Small intestine (tissue), 7 donors: Measurements from ENCODE around the gene KPTN. TPM values are rescaled to one million over a fixed set of nuclear protein-coding genes. Genes with fewer than 3 reads are reported as not detected.

Source experiments
- DNase-seq, 2 donors: peaks; one replicate each; pipeline versions ENCODE4 v3.0.0 to v3.0.0-alpha.2; 2013
- FAIRE-seq: peaks from 2 replicates; lab custom pipeline; 2012; peaks lifted over from hg19 to GRCh38; lab: Jason Lieb, UNC
- H3K27ac ChIP-seq, 3 donors: one replicate each; pipeline ENCODE4 v1.5.1; 2013; ENCODE audit warnings: low read length in 2 of 3, mild to moderate bottlenecking in 2 of 3, control low read depth in 1 of 3, inconsistent platforms in 1 of 3, low read depth in 1 of 3, moderate library complexity in 1 of 3
- H3K27me3 ChIP-seq, 3 donors: one replicate each; pipeline ENCODE4 v1.6.1; 2013; ENCODE audit warnings: low read length in 3 of 3, inconsistent platforms in 1 of 3; ENCODE audit not compliant: control insufficient read depth in 3 of 3, insufficient read depth in 3 of 3
- H3K36me3 ChIP-seq, 3 donors: one replicate each; pipeline ENCODE4 v1.6.1; 2013; ENCODE audit warnings: low read length in 3 of 3, inconsistent platforms in 1 of 3, low read depth in 1 of 3, mild to moderate bottlenecking in 1 of 3, moderate library complexity in 1 of 3; ENCODE audit not compliant: control insufficient read depth in 3 of 3, insufficient read depth in 2 of 3
- H3K4me1 ChIP-seq, 3 donors: one replicate each; pipeline ENCODE4 v1.6.1; 2013; ENCODE audit warnings: low read length in 2 of 3, inconsistent platforms in 1 of 3, low read depth in 1 of 3, mild to moderate bottlenecking in 1 of 3, moderate library complexity in 1 of 3; ENCODE audit not compliant: control insufficient read depth in 3 of 3, insufficient read depth in 2 of 3
- H3K4me3 ChIP-seq, 3 donors: one replicate each; pipeline ENCODE4 v1.5.1; 2013; ENCODE audit warnings: low read length in 3 of 3, control low read depth in 1 of 3, inconsistent platforms in 1 of 3, low read depth in 1 of 3, mild to moderate bottlenecking in 1 of 3, moderate library complexity in 1 of 3
- H3K9me3 ChIP-seq, 2 donors: one replicate each; pipeline ENCODE4 v1.6.1; 2013; ENCODE audit warnings: low read depth in 1 of 2, low read length in 1 of 2; ENCODE audit not compliant: control insufficient read depth in 2 of 2, insufficient read depth in 1 of 2
- WGBS, 3 donors: extraction: QIAGEN DNeasy Blood & Tissue Kit; methylation state at CpG; one replicate each; pipeline ENCODE4 v1.1.7; 2013; 5-methylcytosine and 5-hydroxymethylcytosine counted together
- polyA plus RNA-seq, 4 donors: library from polyadenylated mRNA; stranded (reverse) in 3 of 4; unstranded in 1 of 4; fragments of 200-250 nt in 3 of 4; fragments of 120-200 nt in 1 of 4; gene quantifications; one replicate each; pipeline versions ENCODE4 v1.2.1 to v1.2.3, GENCODE V29; 2013
- donor health status: healthy with polysubstance abuse.
- donor health status: control.
- donor health status: control.
- donor health status: Bipolar disorder and iron deficiency.
- donor health status: healthy.

KPTN gene
- polyA plus RNA-seq, 4 donors = 6.3 to 42.7 (median 27.4) TPM

DNA sequence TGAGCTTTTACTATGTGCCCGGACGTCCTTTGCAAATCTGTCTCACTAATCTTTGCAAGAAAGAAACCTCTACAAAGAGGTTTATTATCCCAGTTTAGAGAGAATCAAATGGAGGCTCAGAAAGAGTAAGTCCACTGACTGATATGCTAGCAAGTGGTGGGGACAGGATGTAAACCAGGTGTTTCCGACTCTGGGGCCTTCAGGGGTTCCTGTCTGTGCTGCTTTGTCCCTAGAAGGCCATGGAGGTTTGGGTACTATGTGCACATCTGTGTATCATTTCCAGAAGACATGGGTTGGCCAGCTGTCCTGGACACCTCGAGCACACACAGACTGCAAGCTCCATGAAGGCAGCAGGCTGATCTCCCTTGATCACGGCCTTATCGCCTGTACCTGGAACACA is 1.2 kb upstream of the KPTN start:
- Histone ChIP-seq H3K27ac (peak overlapping the region in 1 of 3 donors; percentile 6), H3K36me3 (peaks cover 6 to 42% (median 7%) of the 10 kb centered on the region in 3 donors), H3K4me1 (peaks cover 0 to 12% (median 5%) of the 10 kb centered on the region in 3 donors), H3K27me3 (peaks cover 0 to 8% (median 0%) of the 10 kb centered on the region in 3 donors), H3K9me3 (no peaks in the 10 kb centered on the region), H3K4me3 (peak overlapping the region in 1 of 3 donors; percentile 66)
- FAIRE-seq = no peak
- WGBS, 3 donors = 76 to 88% (median 79%) methylated on average over 6 of the region's 6 CpGs
- DNase-seq = no peak

DNA sequence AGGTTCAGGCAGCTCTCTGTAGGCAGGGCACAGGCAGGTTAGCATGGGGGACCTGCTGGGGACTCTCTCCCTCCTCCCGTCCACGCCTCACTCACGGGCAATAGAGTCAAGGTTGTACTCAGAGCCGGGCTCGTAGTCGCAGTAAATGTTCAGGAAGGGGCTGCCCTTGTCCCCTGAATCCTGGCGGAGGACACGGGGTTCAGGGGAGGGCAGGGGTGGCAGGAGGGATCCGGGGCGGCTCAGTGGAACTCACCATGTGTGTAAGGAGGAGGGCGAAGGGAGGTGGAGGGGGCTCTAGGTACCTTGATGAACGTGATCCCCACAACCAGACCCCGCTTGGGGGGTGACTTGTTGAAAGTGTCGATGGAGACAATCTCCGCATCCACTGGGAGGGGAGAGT is 819 bp downstream of the KPTN start:
- no peak for FAIRE-seq
- WGBS, 3 donors = 90 to 91% (median 91%) methylated on average over 15 of the region's 15 CpGs
- Histone ChIP-seq H3K9me3 (no peaks in the 10 kb centered on the region), H3K27me3 (peaks cover 0 to 9% (median 0%) of the 10 kb centered on the region in 3 donors), H3K27ac (no peak overlapping the region), H3K4me1 (peaks cover 0 to 12% (median 5%) of the 10 kb centered on the region in 3 donors), H3K4me3 (peak overlapping the region in 1 of 3 donors; percentile 62), H3K36me3 (peaks cover 3 to 24% (median 3%) of the 10 kb centered on the region in 3 donors)
- no peak for DNase-seq

DNA sequence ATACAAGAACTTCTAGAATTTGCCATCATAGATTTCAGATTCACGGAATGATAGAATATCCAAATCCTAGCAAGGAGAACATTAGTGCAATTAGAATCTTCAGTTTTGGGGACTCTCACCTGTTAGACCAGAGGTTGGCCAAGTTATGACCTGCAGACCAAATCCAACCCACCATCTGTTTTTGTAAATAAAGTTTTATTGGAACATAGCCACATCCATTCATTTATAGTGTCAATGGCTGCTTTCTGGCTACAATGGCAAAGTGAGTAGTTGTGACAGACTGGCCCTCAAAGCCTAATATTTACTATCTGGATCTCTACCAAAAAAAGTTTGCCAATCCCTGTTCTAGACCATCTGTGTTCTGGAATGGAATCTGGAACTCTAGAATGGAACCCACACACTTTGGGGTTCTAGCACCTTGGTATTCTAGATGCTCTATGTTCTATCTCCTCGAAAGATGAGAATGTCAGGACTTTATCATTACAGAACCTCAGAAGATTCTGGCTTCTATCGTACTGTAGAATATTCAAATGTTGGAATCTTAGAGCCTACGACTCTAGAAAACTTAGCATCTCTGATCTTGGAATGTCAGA is 2.5 kb downstream of the KPTN start:
- H3K36me3 ChIP-seq = peaks cover 0 to 9% (median 0%) of the 10 kb centered on the region in 3 donors

DNA sequence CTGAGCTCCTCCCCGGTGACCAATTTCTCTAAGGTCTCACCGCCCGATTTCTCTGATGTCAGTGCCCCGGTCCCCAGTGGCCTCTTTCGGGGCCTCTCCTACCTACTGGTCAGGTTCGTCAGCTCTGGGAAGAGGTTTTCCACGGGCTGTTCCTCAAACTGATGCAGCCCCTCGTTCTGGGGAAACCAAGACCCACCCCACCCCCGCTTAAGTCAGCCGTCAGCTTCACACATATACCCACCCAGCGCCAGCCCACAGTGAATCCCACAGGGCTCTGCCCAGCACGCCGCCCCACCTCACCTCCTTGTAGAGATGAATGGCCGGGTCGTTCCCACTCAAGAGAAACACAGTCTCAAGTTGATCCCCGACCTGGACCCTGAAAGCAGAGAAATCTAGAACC is 3.4 kb downstream of the KPTN start:
- FAIRE-seq = no peak
- Histone ChIP-seq H3K9me3 (no peaks in the 10 kb centered on the region), H3K27ac (no peak overlapping the region), H3K36me3 (peaks cover 0 to 5% (median 0%) of the 10 kb centered on the region in 3 donors), H3K4me1 (peaks cover 0 to 12% (median 4%) of the 10 kb centered on the region in 3 donors), H3K4me3 (no peak overlapping the region), H3K27me3 (peaks cover 0 to 9% (median 0%) of the 10 kb centered on the region in 3 donors)
- 87 to 89% (median 87%) methylated on average over 16 of the region's 16 CpGs for WGBS, 3 donors
- no peak for DNase-seq

More for the DNA sequence above, 2.5 kb downstream of the KPTN start:
- Histone ChIP-seq H3K4me1 (peaks cover 0 to 12% (median 5%) of the 10 kb centered on the region in 3 donors), H3K27ac (no peak overlapping the region), H3K27me3 (peaks cover 0 to 9% (median 0%) of the 10 kb centered on the region in 3 donors), H3K9me3 (no peaks in the 10 kb centered on the region), H3K4me3 (no peak overlapping the region)
- FAIRE-seq (no peak), DNase-seq (no peak)
- 89 to 95% (median 94%) methylated on average over 4 of the region's 4 CpGs for WGBS, 3 donors

DNA sequence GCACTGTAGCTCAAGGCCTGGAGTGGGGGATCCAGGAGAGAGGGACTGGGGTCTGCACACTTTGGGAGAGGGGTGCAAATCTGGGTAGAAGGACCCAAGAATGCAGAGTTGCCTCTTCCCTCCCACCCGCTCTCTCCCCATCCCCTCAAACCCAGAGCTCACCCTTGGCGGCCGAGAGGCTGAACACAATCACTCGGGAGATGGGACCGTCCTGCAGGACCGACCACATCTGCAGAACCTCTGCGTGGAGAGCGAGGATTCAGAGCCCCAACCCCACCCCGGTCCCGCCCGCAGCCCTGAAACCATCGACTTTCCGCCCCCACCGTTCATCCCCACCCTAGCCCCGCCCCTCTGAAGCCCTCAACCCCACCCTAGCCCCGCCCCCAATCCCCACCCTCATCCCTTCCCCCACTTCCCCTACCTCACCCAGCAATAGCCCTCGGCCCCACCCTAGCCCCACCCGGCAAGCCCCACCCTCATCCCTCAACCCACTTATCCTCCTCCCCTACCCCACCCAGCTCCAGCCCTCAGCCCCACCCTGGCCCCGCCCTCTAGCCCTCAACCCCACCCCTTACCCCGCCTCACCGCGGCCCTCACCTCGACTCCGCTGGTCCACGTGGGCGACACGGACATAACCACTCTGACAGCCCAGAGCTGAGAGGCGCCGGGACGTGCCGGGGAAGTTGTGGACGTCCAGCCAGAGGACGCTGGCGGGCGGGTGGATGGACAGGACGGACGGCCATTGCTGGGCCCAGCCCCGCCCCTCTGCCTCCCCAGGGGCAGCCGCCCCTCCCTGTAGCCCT is 4.1 kb downstream of the KPTN start:
- peaks cover 0 to 9% (median 0%) of the 10 kb centered on the region in 3 donors for H3K27me3 ChIP-seq
- H3K4me1 ChIP-seq = peaks cover 0 to 10% (median 4%) of the 10 kb centered on the region in 3 donors
- WGBS, 3 donors = 28 to 39% (median 30%) methylated on average over 35 to 39 of the region's 39 CpGs
- H3K9me3 ChIP-seq = no peaks in the 10 kb centered on the region
- no peak overlapping the region for H3K27ac ChIP-seq
- FAIRE-seq (no peak), DNase-seq (peak in 1 of 2 donors; percentile 16)
- H3K4me3 ChIP-seq = no peak overlapping the region
- peaks cover 0 to 3% (median 0%) of the 10 kb centered on the region in 3 donors for H3K36me3 ChIP-seq

DNA sequence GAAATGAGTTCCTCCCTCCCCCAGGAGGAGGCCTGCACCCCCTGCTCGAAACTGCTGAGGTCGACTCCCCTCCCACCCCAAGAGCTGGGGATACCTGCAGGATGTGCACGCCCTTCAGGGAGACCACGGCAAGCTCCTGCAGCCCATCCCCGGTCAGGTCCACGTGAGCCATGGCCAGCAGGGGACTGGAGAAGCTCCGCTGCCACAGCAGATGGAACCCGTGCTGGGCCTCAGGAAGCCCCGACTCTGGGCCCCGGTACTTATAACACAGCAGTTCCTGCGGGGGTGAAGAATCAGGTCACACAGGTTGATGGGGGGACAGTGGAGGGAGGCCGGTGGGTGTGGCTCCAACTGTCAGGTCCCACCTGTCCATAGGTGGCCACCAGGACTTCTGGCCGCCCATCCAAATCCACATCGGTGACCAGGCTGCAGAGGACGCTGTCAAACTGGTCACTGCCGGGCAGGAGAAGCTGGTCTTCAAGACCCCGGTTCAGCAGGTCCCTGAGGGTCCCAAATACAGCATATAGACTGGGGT is 7.5 kb downstream of the KPTN start:
- no peak for DNase-seq
- WGBS, 3 donors = 84 to 86% (median 86%) methylated on average over 17 of the region's 17 CpGs
- FAIRE-seq = no peak
- Histone ChIP-seq H3K4me3 (no peak overlapping the region), H3K4me1 (peaks cover 0 to 2% (median 0%) of the 10 kb centered on the region in 3 donors), H3K36me3 (peaks cover 0 to 3% (median 0%) of the 10 kb centered on the region in 3 donors), H3K9me3 (no peaks in the 10 kb centered on the region), H3K27ac (no peak overlapping the region), H3K27me3 (peaks cover 0 to 18% (median 0%) of the 10 kb centered on the region in 3 donors)

DNA sequence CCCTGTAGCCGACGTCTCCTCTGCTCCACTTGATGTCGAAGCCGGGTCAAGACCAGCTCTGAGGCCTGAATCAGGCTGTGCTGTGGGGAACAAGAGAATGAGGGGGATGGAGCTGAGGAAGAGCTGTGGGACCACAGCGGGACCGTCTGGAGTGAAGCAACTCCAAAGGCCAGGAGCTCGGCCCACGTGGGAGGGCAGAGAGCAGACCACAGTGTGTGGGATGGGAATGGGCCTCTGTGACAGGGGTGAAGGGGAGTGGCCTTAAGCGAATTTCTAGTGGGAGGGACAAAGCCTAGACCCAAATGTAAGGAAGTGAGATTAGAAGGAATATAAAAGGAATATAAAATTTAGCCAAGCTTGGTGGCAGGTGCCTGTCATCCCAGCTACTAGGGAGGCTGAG is 8.6 kb downstream of the KPTN start:
- Histone ChIP-seq H3K27ac (no peak overlapping the region), H3K27me3 (peaks cover 3 to 23% (median 4%) of the 10 kb centered on the region in 3 donors), H3K9me3 (no peaks in the 10 kb centered on the region), H3K36me3 (peaks cover 0 to 3% (median 0%) of the 10 kb centered on the region in 3 donors), H3K4me3 (no peak overlapping the region), H3K4me1 (peaks cover 0 to 2% (median 0%) of the 10 kb centered on the region in 3 donors)
- 84 to 91% (median 86%) methylated on average over 9 of the region's 9 CpGs for WGBS, 3 donors
- FAIRE-seq (no peak), DNase-seq (no peak)

DNA sequence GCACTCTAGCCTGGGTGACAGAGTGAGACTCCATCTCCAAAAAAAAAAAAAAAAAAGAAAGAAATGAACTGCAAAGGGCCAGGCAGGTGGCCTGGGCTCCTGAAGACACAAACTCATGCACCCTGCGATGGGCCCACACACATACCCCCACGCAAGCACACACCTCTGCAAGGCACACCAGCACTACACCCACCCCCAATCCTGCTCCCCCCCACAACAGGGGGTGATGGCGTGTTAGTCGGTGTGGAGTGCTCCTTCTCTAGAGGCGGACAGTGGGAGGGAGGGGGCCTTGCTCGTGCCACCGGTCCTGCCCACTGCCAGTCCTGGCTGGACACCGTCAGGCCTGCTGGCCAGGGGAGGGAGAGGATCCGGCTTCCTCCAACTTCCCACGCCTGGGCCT is 10.7 kb downstream of the KPTN start:
- H3K27me3 ChIP-seq = peaks cover 4 to 41% (median 19%) of the 10 kb centered on the region in 3 donors
- no peak for DNase-seq
- 70 to 91% (median 79%) methylated on average over 9 to 10 of the region's 10 CpGs for WGBS, 3 donors

More for the DNA sequence above, 10.7 kb downstream of the KPTN start:
- H3K27ac ChIP-seq = no peak overlapping the region
- no peaks in the 10 kb centered on the region for H3K9me3 ChIP-seq
- peaks cover 0 to 3% (median 0%) of the 10 kb centered on the region in 3 donors for H3K36me3 ChIP-seq
- no peak for FAIRE-seq
- no peak overlapping the region for H3K4me3 ChIP-seq
- peaks cover 0 to 2% (median 0%) of the 10 kb centered on the region in 3 donors for H3K4me1 ChIP-seq
